Measurements from ENCODE around the gene FANCD2.
A peak's percentile ranks its signal among the peaks of the same experiment; 100 is the strongest.
"Not testable (repeated sequence)": the region's sequence is repeated elsewhere in the genome, so short reads cannot be mapped to it uniquely, and the experiment has no call there.

The FANCD2 gene

GRCh38 chr3:10007126-10007782 lies 19.0 kb upstream of the FANCD2 start:
- no peak for TF ChIP-seq CTCF (IDR thresholded peaks at IDR 0.05; ENCODE audit: low read depth, low read length, missing control alignments)
- no peak overlapping the region for H3K4me3 ChIP-seq (replicated peaks; ENCODE audit: low read depth, low read length)
- no peak for DNase-seq (ENCODE audit: extremely low read depth, low read depth)

GRCh38 chr3:10008216-10008587 lies 18.0 kb upstream of the FANCD2 start:
- not testable (repeated sequence) for DNase-seq (ENCODE audit: extremely low read depth, low read depth)
- H3K4me3 ChIP-seq (replicated peaks; ENCODE audit: low read depth, low read length) = 0 out of 2 replicates have a peak overlapping the region, but pooled peaks have one; percentile 41

- DNase-seq (ENCODE audit: extremely low read depth, low read depth) = no peak
- peak overlapping the region; percentile 41 for H3K4me3 ChIP-seq (replicated peaks; ENCODE audit: low read depth, low read length)
- TF ChIP-seq CTCF (IDR thresholded peaks at IDR 0.05; ENCODE audit: low read depth, low read length, missing control alignments) = no peak
Observed at GRCh38 chr3:10008588-10009344, 17.5 kb upstream of the FANCD2 start.

- no peak for TF ChIP-seq CTCF (IDR thresholded peaks at IDR 0.05; ENCODE audit: low read depth, low read length, missing control alignments)
- peak overlapping the region; percentile 53 for H3K4me3 ChIP-seq (replicated peaks; ENCODE audit: low read depth, low read length)
- no peak for DNase-seq (ENCODE audit: extremely low read depth, low read depth)
Observed at GRCh38 chr3:10010421-10010877, 15.8 kb upstream of the FANCD2 start.

- TF ChIP-seq CTCF (IDR thresholded peaks at IDR 0.05; ENCODE audit: low read depth, low read length, missing control alignments) = no peak
- DNase-seq (ENCODE audit: extremely low read depth, low read depth) = no peak
- H3K4me3 ChIP-seq (replicated peaks; ENCODE audit: low read depth, low read length) = peak overlapping the region; percentile 53
Observed at GRCh38 chr3:10010878-10011465, 15.3 kb upstream of the FANCD2 start.

GRCh38 chr3:10011631-10012030 lies 14.6 kb upstream of the FANCD2 start:
- TF ChIP-seq CTCF (IDR thresholded peaks at IDR 0.05; ENCODE audit: low read depth, low read length, missing control alignments) = no peak
- no peak for DNase-seq (ENCODE audit: extremely low read depth, low read depth)
- peak overlapping the region; percentile 11 for H3K4me3 ChIP-seq (replicated peaks; ENCODE audit: low read depth, low read length)

- no peak for DNase-seq (ENCODE audit: extremely low read depth, low read depth)
- TF ChIP-seq CTCF (IDR thresholded peaks at IDR 0.05; ENCODE audit: low read depth, low read length, missing control alignments) = no peak
- H3K4me3 ChIP-seq (replicated peaks; ENCODE audit: low read depth, low read length) = no peak overlapping the region
Observed at GRCh38 chr3:10012106-10012505, 14.1 kb upstream of the FANCD2 start.

All from HFF-Myc (cell line).